NCI-H345 (cell line): ENCODE data around the gene ATG13.
"Not testable (repeated sequence)": the region's sequence is repeated elsewhere in the genome, so short reads cannot be mapped to it uniquely, and the experiment has no call there.

Source experiments
- DNase-seq: peaks from one replicate; lab custom pipeline; 2025; lab: John Stamatoyannopoulos, UW

Gene ATG13

DNA sequence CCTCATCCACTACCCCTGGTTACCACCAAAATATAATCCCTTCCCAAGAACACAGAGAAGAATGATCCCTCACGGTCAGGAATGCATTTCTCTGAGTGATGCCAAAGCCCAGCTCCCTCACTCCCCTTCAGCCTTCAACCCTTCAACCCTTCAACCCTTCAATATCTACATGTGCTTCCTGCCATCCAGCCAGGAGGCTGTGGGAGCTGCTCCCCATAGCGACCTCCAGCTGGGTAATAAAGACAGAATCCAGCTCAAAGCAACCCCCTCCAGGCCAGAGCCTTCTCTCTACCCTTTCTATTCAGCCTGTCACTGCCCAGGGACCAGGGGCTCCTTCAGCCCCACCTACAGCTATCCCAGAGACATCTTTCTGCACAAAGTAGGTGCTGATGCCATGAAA, 80.4 kb downstream of the ATG13 start:
- DNase-seq = no peak

DNA sequence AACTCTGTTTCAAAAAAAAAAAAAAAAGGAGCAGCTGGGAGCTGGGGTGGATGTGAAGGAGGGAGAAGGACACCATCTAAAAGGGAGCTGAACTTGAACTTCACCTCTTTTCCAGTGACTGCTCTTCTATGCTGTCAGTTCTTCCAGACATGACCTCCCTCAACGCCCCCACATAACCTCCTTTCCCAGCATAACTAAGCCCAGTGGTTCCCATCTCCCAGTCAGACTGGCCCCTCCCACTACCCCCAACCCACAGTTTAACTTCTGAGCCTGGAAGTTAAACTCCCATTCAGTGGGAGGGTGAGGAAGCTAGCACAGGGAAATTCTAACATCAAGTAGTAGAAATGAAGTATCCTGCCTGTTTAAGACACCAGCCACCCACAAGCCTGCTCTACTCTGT, 81.2 kb downstream of the ATG13 start:
- no peak for DNase-seq

DNA sequence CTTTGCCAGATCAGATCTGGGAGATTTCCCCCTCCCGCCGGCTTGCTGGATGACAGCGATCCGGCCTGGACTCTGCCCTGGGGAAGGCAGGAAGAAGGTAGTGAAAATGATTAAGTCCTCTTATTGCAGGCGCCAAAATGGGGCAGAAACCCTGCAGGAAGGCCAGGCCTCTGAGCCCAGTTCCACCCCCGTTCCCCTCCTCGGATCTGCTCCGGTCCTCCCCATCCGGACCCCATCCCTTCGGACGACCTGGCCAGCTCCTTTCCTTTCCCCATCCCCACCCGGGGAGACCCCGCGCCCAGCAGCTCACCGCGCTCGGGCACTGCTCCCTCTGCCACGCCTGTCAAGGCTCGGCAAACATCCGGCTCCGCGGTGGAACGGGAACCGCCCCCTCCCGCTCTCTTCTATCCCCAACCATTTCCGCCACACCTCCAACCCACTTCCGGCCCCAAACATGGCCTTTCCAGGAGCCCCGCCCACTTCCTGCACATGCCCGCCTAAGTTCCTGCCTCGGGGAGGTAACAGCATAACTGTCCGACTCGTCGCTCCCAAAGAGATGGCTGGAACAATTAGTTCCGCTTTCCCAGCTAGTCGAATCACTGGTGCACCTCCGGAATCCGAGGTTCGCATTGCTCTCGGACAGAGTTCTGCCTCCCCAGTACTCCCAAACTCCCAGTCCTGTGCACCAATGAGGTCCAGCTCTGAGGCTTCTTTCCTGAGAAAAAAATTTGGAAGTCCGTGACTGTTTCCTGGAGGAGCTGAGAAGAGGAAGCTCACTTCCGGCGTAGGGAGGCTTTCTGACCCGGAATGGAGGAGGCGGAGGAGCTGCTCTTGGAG, 83.1 kb downstream of the ATG13 start, which contains the start of the genes ARHGAP1 and ZNF408:
TSS of gene ARHGAP1 (minus strand) at position 379 of the 837 bp plus-strand sequence. CDS start 4,512 bp downstream, outside the sequence.
TSS of gene ZNF408 (plus strand) at position 791 of the 837 bp plus-strand sequence. CDS start at position 808, 17 bp downstream.
- peak; percentile 99 for DNase-seq

DNA sequence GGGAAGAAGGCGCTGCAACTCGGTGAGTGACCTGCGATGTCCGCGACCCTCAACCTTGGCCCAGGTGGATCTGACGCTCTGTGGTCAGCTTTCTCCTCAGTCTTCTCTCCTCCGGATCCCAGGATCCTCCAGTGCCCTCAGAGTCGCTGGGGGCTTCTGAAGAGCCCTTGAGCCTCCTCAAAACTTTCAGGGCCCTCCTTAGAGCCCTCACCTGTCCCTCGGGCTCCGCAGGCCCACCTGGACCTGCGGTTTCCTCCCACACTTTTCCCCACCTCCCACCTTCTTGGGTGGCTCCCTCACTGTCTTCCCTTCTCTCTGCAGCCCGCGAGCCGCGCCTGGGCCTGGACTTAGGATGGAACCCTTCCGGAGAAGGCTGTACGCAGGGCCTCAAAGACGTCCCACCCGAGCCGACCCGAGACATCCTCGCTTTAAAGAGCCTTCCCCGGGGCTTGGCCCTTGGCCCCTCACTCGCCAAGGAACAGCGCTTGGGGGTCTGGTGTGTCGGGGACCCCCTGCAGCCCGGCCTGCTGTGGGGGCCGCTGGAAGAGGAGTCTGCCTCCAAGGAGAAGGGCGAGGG, 83.8 kb downstream of the ATG13 start:
- no peak for DNase-seq

DNA sequence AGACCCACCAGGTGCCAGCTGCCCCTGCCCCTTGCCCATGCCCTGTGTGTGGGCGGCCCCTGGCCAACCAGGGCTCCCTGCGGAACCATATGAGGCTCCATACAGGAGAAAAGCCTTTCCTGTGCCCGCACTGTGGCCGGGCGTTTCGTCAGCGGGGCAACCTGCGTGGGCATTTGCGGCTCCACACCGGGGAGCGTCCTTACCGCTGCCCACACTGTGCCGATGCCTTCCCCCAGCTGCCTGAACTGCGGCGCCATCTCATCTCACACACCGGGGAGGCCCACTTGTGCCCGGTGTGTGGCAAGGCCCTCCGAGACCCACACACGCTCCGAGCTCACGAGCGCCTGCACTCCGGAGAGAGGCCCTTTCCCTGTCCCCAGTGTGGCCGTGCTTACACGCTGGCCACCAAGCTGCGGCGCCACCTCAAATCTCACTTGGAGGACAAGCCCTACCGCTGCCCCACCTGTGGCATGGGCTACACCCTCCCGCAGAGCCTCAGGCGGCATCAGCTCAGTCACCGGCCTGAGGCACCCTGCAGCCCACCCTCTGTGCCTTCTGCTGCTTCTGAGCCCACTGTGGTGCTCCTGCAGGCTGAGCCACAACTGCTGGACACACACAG, 87.8 kb downstream of the ATG13 start:
- DNase-seq = no peak

DNA sequence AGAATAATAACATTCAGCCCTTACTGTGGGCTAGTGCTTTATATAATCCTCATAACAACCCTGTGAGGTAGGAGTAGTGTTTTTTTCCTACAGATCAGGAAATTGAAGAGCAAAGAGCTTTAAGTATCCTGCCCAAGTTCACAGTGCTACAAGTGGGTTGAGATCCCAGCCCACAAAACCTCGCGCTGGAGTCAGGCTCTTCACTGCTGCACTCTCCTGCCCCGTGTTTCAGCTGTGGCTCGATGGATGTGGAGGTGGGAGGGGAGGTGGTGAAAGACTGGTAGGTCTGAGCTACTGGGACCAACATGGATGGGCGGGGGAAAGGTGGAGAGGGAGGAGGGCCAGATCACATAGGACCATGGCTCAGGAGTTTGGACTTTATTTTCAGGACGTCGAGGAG, 89.5 kb downstream of the ATG13 start:
- no peak for DNase-seq

DNA sequence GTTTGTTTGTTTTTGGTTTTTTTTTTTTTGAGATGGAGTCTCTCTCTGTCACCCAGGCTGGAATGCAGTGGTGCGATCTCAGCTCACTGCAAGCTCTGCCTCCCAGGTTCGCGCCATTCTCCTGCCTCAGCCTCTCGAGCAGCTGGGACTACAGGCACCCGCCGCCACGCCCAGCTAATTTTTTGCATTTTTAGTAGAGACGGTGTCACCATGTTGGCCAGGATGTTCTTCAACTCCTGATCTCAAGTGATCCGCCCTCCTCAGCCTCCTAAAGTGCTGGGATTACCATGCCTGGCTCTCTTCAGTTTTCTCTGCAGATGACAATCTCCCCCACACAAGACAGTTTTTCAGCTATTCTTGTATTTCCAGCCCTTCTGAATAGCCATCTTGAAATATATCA, 92.0 kb downstream of the ATG13 start:
- not testable (repeated sequence) for DNase-seq

DNA sequence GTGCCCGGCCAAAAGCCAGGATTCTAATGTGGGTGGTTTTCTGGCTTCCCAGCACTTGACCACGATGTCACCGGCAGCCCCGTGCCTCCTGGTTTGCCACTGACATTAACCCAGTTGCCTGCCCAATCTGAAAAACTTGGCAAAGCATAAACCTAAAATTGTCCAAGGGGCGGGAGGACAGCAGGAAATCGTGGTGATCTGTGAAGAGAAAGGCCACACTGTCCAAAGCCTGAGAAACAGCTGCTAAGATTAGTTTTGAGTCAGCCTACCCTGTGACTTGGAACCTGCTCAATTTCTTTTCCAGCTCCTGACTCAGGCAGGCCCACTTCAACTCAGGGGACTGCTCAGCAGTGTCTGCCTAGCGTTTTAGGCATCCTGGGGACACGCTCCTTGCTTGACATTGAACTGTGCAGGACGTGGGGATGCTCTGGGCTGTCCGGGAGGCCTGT, 93.5 kb downstream of the ATG13 start:
- DNase-seq = no peak

DNA sequence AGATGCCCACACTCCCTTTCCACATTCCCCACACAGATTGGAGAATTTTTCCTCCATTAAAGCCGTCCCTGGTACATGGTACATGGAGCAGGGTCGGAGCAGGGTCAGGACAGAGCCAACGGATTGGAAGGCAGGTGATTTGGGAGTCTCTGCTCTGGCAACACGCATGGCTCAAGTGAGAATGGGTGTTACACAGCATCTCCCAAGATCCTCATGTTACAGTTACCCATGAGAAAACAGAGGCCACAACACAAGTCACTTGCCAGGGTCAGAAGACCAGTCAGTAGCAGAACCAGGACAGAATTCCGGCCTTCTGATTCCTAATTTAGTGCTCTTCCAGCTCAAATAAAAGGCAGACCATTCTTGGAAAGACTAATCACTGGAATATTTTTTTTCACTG, 94.0 kb downstream of the ATG13 start:
- DNase-seq = no peak

DNA sequence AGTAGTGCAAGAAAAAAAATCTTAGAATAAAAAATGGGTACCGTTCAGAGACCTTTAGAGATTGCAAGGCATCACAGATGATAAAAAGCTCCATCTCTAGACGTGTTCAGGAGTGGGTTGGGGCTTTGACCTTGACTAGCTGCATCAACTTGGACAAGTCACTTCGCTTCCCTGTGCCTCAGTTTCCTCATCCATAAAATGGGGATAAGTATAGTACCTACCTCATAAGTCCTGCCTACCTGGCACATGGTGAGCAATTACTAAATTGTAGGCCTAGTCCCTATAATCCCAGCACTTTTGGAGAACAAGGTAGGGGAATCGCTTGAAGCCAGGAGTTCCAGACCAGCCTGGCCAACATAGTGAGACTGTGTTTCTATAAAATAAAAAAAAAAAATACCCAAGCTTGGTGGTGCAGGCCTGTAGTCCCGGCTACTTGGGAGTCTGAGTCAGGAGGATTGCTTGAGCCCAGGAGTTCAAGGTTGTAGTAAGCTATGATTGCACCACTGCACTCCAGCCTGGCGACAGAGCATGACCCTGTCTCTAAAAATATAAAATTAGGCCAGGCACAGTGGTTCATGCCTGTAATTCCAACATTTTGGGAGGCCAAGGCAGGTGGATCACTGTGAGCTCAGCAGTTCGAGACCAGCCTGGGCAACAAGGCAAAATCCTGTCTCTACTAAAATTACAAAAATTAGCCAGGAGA, 95.7 kb downstream of the ATG13 start:
- DNase-seq = no peak

DNA sequence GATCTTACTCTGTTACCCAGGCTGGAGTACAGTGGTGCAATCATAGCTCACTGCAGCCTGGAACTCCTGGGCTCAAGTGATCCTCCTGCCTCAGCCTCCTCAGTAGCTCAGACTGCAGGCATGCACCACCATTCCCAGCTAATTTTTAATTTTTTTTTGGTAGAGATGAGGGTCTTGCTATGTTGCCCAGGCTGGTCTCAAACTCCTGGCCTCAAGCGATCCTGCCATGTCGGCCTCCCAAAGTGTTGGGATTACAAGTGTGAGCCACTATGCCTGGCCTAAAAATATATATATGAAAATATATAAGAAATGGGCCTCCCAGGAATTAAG, 100.4 kb downstream of the ATG13 start:
- DNase-seq = not testable (repeated sequence)

DNA sequence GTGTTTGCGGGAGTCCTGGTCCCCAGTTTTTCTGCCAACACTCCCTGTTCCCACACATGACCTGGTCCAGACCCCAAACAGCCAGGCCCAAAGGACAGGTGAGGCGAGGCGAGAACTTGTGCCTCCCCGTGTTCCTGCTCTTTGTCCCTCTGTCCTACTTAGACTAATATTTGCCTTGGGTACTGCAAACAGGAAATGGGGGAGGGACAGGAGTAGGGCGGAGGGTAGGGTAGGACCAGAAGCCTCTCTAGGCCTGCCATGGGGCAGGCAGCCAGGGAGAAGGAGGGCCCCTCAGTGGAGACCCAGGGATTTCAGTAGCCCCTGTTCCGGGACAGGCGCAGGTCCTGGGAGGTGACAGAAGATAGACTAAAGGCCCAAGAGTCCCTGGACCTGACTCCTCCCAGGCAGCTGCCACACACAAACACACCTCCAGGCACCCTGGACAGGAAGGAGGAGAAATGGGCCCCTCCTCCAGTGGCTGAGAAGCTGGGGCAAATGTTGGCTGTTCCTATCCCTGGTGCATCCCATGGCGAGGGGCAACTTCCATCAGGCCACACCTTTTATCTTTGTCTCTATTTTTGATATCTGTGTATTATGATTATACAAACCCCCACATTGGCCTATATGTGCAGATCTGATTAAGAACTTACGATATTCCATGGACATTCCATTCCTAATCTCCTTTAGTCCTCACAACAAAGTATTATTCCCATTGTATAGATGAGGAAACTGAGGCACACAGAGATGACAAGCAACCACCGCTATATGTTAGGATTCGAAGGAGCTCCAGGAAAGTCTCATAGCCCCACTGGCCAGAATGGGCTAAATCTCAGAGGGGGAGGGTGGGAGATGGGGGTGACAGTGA, 101.0 kb downstream of the ATG13 start:
- DNase-seq = no peak

DNA sequence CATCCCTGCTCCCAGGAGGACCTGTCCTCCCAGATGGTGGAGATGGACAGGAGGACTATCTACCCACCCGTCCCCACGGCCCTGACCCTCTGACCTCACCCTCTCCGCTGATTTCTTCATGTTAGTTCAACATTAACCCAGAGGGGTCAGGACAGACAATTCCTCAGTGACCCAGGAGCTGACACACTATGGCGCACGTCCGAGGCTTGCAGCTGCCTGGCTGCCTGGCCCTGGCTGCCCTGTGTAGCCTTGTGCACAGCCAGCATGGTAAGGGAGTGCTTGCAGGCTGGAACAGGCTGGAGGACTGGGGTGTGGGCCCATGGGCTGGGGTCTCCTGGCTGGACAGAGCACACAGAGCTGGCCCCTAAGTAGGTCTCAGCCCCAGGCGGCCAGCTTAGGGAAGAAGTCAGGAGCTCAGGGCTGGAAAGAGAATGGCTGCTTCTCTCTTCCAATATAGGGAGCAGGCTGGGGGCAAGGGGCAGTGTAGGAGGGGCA, 101.7 kb downstream of the ATG13 start, which contains the start of gene F2:
TSS of gene F2 (plus strand) at position 166 of the 495 bp plus-strand sequence. CDS start at position 189, 23 bp downstream.
- DNase-seq = no peak

DNA sequence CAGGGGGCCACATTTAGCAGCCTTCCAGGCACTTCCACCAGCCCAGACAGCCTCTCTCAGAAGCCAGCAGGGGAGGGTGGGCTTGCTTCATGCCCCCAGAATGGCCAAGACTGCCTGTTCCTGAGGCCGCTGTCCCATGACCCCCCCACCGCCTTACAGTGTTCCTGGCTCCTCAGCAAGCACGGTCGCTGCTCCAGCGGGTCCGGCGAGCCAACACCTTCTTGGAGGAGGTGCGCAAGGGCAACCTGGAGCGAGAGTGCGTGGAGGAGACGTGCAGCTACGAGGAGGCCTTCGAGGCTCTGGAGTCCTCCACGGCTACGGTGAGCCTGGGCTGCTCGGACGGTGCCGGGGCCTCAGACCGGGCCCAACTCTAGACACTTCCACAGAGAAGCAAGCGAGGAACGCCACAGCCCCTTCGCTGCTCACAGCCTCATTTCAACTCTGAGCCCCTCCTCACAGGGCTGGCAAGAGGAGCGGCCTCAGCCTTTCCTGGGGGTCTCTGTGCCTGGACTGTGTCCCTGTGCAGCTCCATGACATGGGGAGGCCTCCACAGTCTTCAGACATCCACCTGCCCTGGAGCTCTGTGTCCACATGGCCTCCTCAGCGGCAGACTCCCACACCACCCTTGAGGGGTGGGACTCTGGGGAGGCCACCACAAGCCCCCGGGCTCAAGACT, 102.3 kb downstream of the ATG13 start:
- no peak for DNase-seq

DNA sequence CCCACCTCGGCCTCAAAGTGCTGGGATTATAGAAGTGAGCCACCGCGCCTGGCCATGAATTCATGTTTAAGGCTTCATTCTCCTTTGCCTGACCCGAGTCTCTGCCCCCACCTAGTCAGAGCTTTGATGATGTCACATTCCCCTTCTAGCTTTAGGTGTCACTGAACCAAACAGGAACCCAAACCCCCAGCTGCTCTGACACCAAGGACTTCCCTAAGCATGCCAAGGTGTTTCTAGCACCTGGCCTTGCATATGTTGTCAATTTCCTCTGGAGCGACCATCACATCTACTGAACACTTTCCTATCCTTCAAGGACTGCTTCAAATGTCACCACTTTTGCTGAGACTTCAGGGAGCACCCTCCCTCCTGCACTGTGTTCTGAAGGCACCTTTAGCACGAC, 103.9 kb downstream of the ATG13 start:
- no peak for DNase-seq

DNA sequence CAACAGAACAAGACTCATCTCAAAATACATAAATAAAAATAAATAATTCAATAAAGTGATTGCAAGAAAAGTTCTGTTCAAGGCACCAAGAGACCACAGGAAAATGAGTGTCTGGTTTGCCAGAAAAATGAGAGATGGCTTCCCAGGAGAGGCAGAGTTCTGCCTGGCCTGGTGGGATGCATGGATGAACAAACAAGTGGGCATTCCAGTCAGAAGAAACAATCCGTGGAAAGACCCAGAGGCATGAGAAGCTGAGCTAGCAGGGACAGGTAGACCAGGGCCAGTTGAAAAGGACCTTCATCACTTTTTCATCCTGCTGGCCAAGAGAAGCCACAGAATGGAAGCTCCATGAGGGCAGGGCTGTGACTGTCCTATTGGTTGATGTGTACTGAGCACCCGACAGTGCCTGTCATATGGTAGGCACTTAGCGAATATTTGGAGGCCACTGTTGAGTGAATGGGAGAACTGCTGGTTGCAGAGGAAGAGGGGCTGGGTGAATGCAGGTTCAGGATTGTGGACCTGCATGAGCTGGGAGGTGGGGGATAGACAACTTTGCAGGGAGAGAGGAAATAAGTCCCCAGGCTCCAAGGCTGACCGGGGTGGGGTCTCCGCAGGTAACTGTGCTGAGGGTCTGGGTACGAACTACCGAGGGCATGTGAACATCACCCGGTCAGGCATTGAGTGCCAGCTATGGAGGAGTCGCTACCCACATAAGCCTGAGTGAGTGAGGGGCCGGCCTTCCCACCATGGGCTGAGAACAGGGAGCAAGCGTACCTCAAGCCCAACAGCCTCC, 105.4 kb downstream of the ATG13 start:
- DNase-seq = no peak

DNA sequence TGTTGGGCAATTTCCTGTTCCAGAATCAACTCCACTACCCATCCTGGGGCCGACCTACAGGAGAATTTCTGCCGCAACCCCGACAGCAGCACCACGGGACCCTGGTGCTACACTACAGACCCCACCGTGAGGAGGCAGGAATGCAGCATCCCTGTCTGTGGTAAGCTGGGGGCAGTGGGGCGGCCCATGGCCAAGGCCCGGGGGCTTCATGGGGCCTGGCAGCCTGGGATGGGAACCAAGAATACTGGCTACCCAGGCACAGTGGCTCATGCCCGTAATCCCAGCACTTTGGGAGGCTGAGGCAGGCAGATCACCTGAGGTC, 106.0 kb downstream of the ATG13 start:
- no peak for DNase-seq

DNA sequence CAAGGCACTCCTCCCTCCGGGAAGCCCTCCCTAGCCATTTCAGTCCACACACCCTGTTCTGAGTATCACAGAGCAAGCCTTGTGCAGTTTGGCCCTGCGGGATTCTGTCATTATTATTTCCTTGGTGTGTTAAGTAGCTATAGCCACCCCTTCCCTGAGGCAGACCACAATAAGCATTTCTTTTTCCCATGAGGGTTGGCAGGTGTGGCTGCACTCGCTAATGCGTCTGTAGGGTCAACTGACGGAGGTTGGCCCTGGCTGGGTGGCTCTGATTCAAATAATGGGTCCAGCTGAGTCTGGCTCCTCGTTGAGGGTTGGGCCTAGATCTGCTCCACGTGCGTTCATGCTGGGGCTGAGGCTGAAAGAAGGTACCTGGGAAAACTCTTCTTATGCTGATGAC, 106.7 kb downstream of the ATG13 start:
- no peak for DNase-seq
